GM12801 (cell line): ENCODE data around the gene CFAP46.

Experiments used
- TF ChIP-seq, protein P1 (sequence below): IDR thresholded peaks from one replicate; pipeline ENCODE4 v1.5.1; 2011; ENCODE audit warnings: control low read depth; ENCODE audit not compliant: insufficient read length; ENCODE audit errors: extremely low read depth

The CFAP46 gene

DNA sequence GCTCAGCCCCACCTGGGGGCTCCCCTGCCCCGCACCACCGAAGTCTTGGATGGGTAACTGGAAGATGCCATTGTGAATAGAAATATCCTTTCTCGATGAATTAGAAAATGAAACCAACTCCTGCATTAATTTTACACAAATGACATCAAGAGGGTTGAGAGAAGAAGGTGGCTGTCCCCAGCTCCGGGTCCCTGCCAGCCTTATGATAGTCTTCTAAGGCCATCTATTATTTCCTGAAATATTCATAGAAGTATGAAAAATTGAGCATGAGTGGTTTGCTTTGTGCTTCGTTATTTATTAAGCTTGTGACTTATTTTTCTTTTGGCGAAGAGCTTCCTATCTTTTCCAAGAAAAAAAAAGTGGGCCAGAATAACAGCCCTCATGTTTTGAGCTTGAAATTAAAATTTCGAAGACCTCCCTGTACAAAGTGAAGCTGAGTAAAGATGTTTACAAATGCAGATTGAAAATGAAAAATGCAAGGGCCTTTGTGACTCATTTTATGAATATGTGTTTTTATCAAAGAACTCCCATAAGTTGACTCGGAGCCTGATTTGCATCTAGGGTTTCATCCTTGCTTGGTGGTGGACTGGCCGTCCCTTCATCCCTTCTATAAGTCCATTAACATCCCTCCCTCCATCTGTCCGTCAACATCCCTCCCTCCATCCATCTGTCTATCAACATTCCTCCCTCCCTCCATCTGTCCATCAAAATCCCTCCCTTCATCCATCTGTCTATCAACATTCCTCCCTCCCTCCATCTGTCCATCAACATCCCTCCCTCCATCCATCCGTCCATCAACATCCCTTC lies 20.5 kb upstream of the CFAP46 start:
- TF ChIP-seq, protein P1, sequence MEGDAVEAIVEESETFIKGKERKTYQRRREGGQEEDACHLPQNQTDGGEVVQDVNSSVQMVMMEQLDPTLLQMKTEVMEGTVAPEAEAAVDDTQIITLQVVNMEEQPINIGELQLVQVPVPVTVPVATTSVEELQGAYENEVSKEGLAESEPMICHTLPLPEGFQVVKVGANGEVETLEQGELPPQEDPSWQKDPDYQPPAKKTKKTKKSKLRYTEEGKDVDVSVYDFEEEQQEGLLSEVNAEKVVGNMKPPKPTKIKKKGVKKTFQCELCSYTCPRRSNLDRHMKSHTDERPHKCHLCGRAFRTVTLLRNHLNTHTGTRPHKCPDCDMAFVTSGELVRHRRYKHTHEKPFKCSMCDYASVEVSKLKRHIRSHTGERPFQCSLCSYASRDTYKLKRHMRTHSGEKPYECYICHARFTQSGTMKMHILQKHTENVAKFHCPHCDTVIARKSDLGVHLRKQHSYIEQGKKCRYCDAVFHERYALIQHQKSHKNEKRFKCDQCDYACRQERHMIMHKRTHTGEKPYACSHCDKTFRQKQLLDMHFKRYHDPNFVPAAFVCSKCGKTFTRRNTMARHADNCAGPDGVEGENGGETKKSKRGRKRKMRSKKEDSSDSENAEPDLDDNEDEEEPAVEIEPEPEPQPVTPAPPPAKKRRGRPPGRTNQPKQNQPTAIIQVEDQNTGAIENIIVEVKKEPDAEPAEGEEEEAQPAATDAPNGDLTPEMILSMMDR = no peak

DNA sequence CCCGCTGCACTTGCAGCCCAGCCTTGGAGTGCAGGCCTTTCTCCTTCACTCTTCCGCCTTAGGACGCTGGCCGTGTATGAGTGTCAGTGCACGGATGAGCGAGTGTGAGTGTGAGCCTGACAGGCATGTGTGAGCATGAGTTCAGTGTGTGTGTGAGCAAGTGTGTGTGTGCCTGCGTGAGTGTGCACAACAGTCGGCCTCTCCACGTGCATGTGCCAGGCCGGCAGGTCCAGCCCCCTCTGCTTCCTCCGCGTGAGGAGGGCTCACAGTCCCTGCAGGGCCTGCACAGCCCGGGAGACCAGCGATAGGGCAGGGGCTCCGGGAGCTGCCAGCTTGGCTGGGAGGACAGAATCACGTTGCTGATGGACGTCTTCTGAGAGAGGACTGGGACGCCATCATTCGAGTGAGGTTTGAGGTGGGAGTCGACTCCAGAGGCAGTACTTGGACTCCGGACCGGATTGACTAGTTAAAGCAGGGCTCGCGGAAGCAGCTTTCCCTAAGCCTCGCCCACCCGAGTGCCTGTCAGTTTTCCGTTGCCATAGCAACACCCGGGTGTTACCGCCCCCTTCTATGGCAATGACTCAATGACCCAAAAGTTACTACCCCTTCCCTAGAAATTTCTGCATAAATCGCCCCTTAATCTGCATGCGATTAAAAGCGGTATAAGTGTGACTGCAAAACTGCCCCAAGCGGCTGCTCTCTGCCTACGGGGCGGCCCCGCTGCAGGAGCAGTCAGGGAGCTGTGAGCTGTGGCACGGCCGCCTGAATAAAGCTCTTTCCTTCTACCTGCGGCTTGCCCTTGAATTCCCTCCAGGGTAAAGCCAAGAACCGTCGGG lies 19.6 kb upstream of the CFAP46 start:
- TF ChIP-seq, protein P1 = no peak

DNA sequence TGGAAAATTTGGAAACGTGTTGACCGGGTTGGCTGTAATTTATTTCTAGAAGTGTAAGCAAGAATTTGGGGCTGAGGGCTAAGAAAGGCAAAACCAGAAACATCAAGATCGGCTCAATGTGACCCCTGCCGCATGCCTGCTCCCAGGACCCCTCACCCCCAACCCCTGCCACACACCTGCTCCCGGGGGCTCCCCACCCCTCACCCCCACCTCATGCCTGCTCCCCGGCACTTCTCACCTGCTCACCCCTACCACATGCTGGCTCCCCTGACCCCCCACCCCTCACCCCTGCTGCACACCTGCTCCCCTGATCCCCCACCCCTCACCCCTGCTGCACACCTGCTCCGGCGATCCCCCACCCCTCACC lies 19.0 kb upstream of the CFAP46 start:
- TF ChIP-seq, protein P1 = no peak

DNA sequence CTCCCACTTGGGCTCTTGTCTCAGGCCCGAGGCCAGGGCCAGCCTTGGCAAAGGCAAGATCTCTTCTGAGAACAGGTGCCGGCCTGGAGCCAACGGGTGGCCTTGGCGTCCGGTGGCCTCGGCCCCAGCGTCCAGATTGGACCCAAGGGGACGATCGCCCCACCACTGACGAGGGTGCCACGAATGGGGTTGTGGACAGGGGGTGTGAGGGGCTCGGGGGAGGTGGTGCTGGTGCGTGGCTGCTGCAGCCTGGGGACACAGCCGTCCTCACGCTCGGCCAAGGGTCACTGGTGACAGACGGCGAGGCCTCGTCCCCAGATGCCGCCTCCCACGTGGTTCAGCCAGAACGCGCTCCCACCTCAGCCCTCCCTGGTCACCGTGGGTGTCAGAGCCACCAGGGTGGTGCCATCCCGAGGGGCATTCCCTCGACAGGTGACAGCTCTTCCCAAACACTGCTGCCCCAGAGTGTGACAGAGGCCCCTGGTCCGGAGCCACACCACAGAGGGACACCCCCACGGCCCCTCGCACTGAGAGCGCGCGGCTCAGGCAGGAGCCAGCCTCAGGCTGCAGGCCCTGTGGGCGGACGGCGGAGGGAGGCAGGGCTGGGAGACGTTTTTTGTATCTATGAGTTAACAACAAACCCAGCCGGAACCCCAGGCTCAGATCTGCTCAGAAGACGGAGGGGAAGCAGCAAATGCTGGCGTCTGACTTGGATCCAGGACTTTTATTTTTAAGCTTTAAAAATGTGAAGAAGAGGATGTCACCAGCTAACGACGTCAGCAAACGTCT lies 18.5 kb upstream of the CFAP46 start:
- TF ChIP-seq, protein P1 = no peak

DNA sequence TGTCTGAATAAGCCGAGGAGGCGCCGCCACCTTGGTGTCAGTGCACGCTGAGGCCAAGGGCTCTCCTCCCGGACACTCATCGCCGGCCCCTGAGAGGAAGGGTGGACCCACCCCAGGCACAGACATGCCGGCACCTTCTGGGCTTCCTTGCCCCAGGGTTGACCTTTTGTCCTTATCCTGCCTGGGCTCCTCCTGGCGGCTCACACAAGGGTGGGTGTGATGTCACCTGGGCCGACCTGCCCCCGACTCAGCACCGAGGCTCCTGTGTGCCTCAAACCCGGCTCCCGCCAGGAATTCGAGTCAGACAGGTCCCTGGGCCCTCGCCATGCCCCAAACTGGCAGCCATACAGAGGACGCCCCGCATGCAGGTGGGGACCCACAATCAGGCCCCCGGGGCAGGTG lies 17.7 kb upstream of the CFAP46 start:
- TF ChIP-seq, protein P1 = no peak

DNA sequence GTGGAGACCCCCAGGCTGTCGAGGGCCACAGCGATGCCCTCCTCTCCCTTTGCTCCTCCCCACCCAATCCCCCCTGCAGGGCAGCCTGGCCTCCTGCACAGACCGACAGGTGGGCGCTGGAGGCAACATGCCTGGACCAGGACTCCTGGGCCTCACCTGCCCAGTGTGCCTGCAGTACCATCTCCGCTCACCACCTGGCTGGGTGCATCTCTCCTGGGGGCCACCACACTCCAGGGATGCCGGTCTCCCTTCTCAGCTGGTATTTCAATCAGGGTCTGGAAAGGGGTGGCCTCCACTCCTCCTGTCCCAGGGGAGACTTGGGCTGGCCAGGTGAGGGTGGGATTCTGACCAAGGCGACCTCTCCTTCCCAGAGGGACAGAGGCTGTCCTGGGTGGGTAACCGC lies 17.2 kb upstream of the CFAP46 start:
- TF ChIP-seq, protein P1 = no peak
